Memory B cell (primary cell): ENCODE data around the gene ANAPC15.

Experiments
- ATAC-seq: fragments of 150-1000 bp; cut with Tn5 transposase; 2 replicates; pipeline ENCODE4 v1.10.0; 2021; ENCODE audit warnings: low read depth, mild to moderate bottlenecking, moderate library complexity
- DNase-seq, 2 donors: peaks; one replicate each; pipeline ENCODE4 v3.0.0; 2022; ENCODE audit warnings: low spot score in 2 of 2
- H3K27ac Mint-ChIP-seq: one replicate; pipeline ENCODE4 v1.8.0; 2022; ENCODE audit warnings: mild to moderate bottlenecking, moderate library complexity, mixed read lengths
- H3K27me3 Mint-ChIP-seq: one replicate; pipeline ENCODE4 v1.8.0; 2022; ENCODE audit warnings: mixed read lengths
- H3K36me3 Mint-ChIP-seq: one replicate; pipeline ENCODE4 v1.8.0; 2022; ENCODE audit warnings: mild to moderate bottlenecking, mixed read lengths
- H3K4me1 Mint-ChIP-seq: one replicate; pipeline ENCODE4 v1.8.0; 2022; ENCODE audit warnings: mixed read lengths
- H3K4me3 Mint-ChIP-seq: one replicate; pipeline ENCODE4 v1.8.0; 2022; ENCODE audit warnings: mild to moderate bottlenecking, moderate library complexity, mixed read lengths
- H3K9me3 Mint-ChIP-seq: one replicate; pipeline ENCODE4 v1.8.0; 2022; ENCODE audit warnings: mixed read lengths

Gene ANAPC15

DNA sequence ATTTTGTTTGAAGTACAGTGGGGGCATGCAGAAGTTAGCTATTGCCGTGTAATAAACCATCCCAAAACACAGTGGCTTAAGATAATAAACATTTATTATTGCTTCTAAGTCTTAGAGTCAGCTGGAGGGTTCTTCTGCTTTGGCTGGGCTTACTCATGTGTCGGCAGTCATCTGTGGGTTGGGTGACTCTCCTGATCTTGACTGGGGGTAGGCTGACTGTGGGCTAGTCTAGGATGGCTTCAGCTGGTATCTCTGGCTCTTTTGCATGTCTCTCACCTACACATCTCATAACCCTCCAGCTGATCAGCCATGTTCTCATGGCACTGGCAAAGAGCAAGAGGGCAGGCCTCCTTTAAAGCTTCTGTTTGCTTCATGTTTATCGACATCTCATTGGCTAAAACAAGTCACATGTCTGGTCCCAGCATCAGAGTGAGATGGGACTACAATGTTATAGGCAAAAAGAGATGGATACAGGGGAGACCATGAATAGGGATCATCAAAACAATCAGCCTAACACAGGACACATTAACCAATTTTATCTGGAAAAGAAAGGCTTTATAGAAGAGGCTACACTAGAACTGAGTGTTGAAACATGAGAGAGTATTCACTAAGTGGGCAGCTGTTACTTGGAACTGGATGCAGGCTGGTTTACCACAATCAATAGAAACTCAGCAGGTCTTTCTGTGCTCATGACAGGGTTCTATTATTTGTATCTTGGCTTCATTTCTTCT is 26.7 kb downstream of the ANAPC15 start:
- Mint-ChIP-seq H3K27me3 (no peaks in the 10 kb centered on the region), H3K36me3 (peaks cover 8% of the 10 kb centered on the region), H3K27ac (peak overlapping the region; percentile 52), H3K4me1 (peaks cover 14% of the 10 kb centered on the region), H3K9me3 (no peaks in the 10 kb centered on the region), H3K4me3 (no peak overlapping the region)
- DNase-seq = no peak
- ATAC-seq = no peak

DNA sequence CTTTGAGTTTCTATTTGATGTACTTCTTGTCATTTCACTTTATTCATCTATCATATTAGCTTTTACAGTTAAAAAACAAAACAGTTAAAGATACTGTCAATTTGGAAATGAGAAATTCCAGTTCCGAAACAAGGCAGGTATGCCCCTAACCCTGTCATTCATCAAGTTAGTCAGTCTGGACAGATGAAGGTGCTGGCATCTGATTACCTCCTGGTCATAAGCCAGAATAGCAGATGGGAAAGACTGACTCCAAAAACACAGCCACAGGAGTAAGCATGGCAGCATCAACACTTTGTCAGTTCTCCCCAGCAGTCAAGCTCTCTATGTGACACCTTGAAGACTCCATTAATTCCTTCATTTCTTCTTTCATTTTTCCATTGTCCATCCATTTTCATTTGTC is 27.5 kb downstream of the ANAPC15 start:
- Mint-ChIP-seq H3K9me3 (no peaks in the 10 kb centered on the region), H3K36me3 (peaks cover 8% of the 10 kb centered on the region), H3K4me3 (no peak overlapping the region), H3K27ac (no peak overlapping the region), H3K27me3 (no peaks in the 10 kb centered on the region), H3K4me1 (peaks cover 17% of the 10 kb centered on the region)
- DNase-seq = no peak
- ATAC-seq = no peak

DNA sequence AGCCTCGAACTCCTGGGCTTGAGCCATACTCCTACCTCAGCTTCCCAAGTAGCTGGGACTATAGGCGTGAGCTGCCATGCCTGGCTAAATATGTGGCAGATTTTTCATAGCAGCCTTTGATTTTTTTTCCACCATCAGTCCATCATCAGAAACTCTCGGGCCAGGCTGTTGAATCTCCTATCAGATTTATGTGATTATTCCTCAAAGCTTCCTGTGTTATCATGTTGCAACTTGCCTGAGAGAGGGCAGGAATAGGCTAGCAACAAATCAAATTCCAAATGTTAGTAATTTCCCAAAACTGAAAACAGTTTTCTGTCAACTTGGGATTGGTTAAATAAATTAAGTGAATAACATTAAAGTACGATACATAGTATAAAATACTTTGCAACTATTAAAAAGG is 28.4 kb downstream of the ANAPC15 start:
- no peak overlapping the region for H3K4me3 Mint-ChIP-seq
- H3K9me3 Mint-ChIP-seq = no peaks in the 10 kb centered on the region
- ATAC-seq (no peak), DNase-seq (no peak)
- peaks cover 8% of the 10 kb centered on the region for H3K36me3 Mint-ChIP-seq
- H3K4me1 Mint-ChIP-seq = peaks cover 20% of the 10 kb centered on the region
- no peak overlapping the region for H3K27ac Mint-ChIP-seq
- H3K27me3 Mint-ChIP-seq = no peaks in the 10 kb centered on the region

GRCh38 chr11:72083414-72083813 is 29.1 kb downstream of the ANAPC15 start:
- ATAC-seq = no peak
- Mint-ChIP-seq H3K27me3 (no peaks in the 10 kb centered on the region), H3K36me3 (peaks cover 8% of the 10 kb centered on the region), H3K27ac (no peak overlapping the region), H3K4me1 (peaks cover 24% of the 10 kb centered on the region), H3K9me3 (no peaks in the 10 kb centered on the region), H3K4me3 (no peak overlapping the region)
- no peak for DNase-seq

GRCh38 chr11:72081821-72082453 is 30.6 kb downstream of the ANAPC15 start:
- Mint-ChIP-seq H3K27ac (peak overlapping the region; percentile 99), H3K4me3 (peak overlapping the region; percentile 66), H3K4me1 (peaks cover 28% of the 10 kb centered on the region), H3K36me3 (peaks cover 4% of the 10 kb centered on the region), H3K9me3 (no peaks in the 10 kb centered on the region), H3K27me3 (no peaks in the 10 kb centered on the region)
- DNase-seq (no peak), ATAC-seq (no peak)

DNA sequence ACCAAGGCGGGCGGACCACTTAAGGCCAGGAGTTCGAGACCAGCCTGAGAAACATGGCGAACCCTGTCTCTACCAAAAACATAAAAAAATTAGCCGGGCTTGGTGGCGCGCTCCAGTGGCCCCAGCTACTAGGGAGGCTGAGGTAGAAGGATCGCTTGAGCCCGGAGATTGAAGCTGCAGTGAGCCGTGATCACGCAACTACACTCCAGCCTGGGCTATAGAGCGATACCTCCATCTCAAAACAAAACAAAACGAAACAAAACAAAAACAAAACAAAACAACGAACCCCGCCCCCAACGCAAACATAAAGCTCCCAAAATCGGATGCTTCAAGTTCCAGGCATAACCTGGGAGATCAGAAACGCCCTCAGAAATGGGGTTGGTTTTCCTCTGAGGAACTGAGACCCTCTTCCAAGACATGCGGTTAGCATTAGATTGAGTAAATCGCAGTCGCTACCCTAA is 31.3 kb downstream of the ANAPC15 start:
- H3K27me3 Mint-ChIP-seq = no peaks in the 10 kb centered on the region
- peak overlapping the region; percentile 99 for H3K27ac Mint-ChIP-seq
- DNase-seq (no peak), ATAC-seq (no peak)
- H3K4me3 Mint-ChIP-seq = peak overlapping the region; percentile 96
- H3K36me3 Mint-ChIP-seq = peaks cover 4% of the 10 kb centered on the region
- H3K4me1 Mint-ChIP-seq = peaks cover 29% of the 10 kb centered on the region
- H3K9me3 Mint-ChIP-seq = no peaks in the 10 kb centered on the region

- Mint-ChIP-seq H3K27me3 (no peaks in the 10 kb centered on the region), H3K4me1 (peaks cover 29% of the 10 kb centered on the region), H3K4me3 (peak within 1 kb of the TSS; percentile 96), H3K36me3 (peaks cover under 1% of the 10 kb centered on the region), H3K9me3 (no peaks in the 10 kb centered on the region), H3K27ac (peak within 1 kb of the TSS; percentile 99)
- peak; percentile 94 to 96 for DNase-seq
- ATAC-seq = peak; percentile 91
Measured at GRCh38 chr11:72080326-72081183, 31.9 kb downstream of the ANAPC15 start, which contains the start of the genes LRRC51 and NUMA1. Gene LRRC51, plus strand, starts transcription at chr11:72080850. Its CDS starts 8,234 bp downstream, at chr11:72089084. Gene NUMA1, minus strand, starts transcription at chr11:72080542. Its CDS starts 44,599 bp downstream, at chr11:72035943.

- Mint-ChIP-seq H3K4me1 (peaks cover 29% of the 10 kb centered on the region), H3K36me3 (peaks cover 2% of the 10 kb centered on the region), H3K9me3 (no peaks in the 10 kb centered on the region), H3K27me3 (no peaks in the 10 kb centered on the region), H3K27ac (peak overlapping the region; percentile 99), H3K4me3 (peak overlapping the region; percentile 96)
- ATAC-seq (no peak), DNase-seq (no peak)
Measured at GRCh38 chr11:72079819-72080325, 32.6 kb downstream of the ANAPC15 start.

DNA sequence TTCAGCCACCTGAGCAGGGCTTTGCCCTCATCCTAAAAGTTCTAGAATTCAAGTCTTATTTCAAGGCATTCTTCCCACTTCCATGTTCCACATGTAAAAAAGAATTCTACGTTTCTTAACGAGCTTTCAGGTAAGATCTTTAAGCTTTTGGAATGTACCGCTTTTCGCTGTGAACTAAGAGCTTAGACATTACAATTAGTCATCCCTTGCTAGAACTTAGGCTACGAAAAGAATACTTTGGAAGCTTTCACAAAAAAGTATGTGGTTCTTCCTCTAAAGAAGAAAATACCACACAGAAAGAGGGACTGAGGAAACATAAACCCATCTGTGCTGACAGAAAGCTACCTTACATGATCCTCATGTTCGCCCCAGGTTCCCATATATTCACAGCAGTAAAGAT is 34.0 kb downstream of the ANAPC15 start:
- ATAC-seq = no peak
- H3K27ac Mint-ChIP-seq = peak overlapping the region; percentile 19
- no peaks in the 10 kb centered on the region for H3K27me3 Mint-ChIP-seq
- no peak for DNase-seq
- peak overlapping the region; percentile 36 for H3K4me3 Mint-ChIP-seq
- no peaks in the 10 kb centered on the region for H3K9me3 Mint-ChIP-seq
- peaks cover 29% of the 10 kb centered on the region for H3K4me1 Mint-ChIP-seq
- peaks cover 2% of the 10 kb centered on the region for H3K36me3 Mint-ChIP-seq

DNA sequence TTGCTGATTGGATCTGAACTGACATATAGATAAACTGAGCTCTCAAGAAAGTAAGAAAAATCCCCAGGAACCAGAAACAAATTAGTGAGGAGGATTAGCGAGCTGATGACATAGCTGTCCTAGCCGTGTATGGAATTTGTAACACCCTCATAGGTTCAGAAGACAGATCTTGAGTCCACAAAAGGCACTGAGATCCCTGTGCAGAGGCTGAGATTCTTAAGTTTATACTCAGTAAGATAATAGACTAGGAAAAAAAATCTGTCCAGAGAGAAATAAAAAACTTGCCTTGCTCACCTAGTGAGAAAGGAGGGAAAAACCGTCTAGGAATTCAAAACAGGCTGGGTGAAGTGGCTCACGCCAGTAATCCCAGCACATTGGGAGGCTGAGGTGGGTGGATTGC is 36.7 kb downstream of the ANAPC15 start:
- DNase-seq (no peak), ATAC-seq (no peak)
- Mint-ChIP-seq H3K4me3 (no peak overlapping the region), H3K27ac (no peak overlapping the region), H3K4me1 (peaks cover 14% of the 10 kb centered on the region), H3K36me3 (peaks cover 2% of the 10 kb centered on the region), H3K9me3 (no peaks in the 10 kb centered on the region), H3K27me3 (no peaks in the 10 kb centered on the region)

- no peak overlapping the region for H3K27ac Mint-ChIP-seq
- peaks cover 17% of the 10 kb centered on the region for H3K4me1 Mint-ChIP-seq
- H3K9me3 Mint-ChIP-seq = no peaks in the 10 kb centered on the region
- ATAC-seq = peak; percentile 36
- no peak for DNase-seq
- peaks cover 2% of the 10 kb centered on the region for H3K36me3 Mint-ChIP-seq
- H3K4me3 Mint-ChIP-seq = no peak overlapping the region
- no peaks in the 10 kb centered on the region for H3K27me3 Mint-ChIP-seq
Measured at GRCh38 chr11:72075109-72075508, 37.4 kb downstream of the ANAPC15 start.

DNA sequence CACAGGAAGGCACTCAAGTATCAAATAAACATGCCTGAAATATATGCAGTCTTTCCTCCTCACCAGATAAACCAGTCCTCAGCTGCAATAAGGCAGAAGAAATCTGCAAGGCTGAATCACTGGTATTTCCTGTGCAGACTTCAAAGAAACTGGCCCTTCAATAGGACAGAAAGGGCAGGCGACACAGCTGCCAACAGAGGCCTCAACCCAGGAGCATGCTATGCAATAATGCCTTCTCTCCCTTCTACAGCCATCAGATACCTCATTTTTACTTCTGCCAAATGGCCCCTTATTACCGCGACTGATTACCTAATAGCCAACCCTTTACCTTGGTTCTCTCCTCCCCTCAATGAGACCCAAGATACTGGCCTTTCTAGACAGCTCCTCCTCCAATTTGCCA is 40.1 kb downstream of the ANAPC15 start:
- peaks cover 24% of the 10 kb centered on the region for H3K4me1 Mint-ChIP-seq
- peaks cover 6% of the 10 kb centered on the region for H3K36me3 Mint-ChIP-seq
- H3K27ac Mint-ChIP-seq = no peak overlapping the region
- H3K4me3 Mint-ChIP-seq = no peak overlapping the region
- H3K9me3 Mint-ChIP-seq = no peaks in the 10 kb centered on the region
- H3K27me3 Mint-ChIP-seq = no peaks in the 10 kb centered on the region
- ATAC-seq = no peak
- no peak for DNase-seq

DNA sequence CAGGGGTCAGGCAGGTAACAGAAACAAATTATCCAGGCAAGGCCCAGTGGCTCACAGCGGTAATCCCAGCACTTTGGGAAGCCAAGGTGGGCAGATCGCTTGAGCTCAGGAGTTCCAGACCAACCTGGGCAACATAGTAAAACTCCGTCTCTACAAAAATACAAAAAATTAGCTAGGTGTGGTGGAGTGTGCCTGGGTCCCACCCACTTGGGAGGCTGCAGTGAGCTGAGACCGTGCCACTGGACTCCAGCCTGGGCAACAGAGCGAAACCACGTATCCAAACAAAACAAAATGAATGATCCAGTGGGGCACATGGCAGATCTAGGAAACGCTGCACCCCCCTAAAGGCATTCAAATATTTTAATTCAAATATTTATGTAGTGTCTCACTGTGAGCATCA is 42.0 kb downstream of the ANAPC15 start:
- Mint-ChIP-seq H3K36me3 (peaks cover 7% of the 10 kb centered on the region), H3K27ac (no peak overlapping the region), H3K4me1 (peaks cover 22% of the 10 kb centered on the region), H3K9me3 (no peaks in the 10 kb centered on the region), H3K27me3 (no peaks in the 10 kb centered on the region), H3K4me3 (no peak overlapping the region)
- ATAC-seq = no peak
- DNase-seq = no peak
